ENCODE data around the gene GFOD1. TPM values are rescaled to one million over a fixed set of nuclear protein-coding genes. Genes with fewer than 3 reads are reported as not detected.
A peak's percentile ranks its signal among the peaks of the same experiment; 100 is the strongest.

GFOD1 gene
- total RNA-seq, 1 donor from 2014 or later, result 8.4 TPM

DNA sequence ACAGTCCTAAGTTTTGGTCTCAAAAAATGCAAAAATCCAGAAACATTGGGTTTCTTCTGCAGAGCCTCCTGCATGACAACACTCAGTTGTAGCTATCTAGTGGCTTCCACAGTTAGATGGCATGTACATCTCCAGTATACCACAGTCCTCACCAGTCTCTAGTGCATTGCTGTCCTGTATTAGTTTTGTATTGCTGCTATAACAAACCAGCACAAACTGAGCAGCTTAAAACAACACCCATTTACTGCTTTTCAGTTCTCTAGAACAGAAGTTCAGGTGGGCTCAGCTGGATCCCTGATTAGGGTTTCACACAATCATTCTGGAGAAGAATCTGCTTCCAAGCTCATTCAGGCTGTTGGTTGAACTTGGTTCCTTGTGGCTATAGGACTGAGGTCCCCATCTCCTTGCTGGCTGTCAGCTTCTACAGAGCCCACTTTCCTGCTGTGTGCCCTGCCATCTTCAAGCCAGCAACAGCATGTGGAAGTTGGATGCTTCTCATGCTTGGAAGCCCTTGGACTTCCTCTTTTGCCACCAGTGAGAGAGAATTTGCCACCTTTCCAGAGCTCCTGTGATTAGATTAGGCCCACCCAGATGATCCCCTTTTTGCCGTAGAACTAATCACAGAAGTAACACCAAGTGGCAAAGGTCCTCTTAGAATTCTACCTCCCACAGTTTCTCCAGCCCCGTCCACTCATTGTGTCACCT lies 110.2 kb downstream of the GFOD1 start:
- no peak for DNase-seq
- TF ChIP-seq, protein P1, sequence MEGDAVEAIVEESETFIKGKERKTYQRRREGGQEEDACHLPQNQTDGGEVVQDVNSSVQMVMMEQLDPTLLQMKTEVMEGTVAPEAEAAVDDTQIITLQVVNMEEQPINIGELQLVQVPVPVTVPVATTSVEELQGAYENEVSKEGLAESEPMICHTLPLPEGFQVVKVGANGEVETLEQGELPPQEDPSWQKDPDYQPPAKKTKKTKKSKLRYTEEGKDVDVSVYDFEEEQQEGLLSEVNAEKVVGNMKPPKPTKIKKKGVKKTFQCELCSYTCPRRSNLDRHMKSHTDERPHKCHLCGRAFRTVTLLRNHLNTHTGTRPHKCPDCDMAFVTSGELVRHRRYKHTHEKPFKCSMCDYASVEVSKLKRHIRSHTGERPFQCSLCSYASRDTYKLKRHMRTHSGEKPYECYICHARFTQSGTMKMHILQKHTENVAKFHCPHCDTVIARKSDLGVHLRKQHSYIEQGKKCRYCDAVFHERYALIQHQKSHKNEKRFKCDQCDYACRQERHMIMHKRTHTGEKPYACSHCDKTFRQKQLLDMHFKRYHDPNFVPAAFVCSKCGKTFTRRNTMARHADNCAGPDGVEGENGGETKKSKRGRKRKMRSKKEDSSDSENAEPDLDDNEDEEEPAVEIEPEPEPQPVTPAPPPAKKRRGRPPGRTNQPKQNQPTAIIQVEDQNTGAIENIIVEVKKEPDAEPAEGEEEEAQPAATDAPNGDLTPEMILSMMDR (IDR thresholded peaks at IDR 0.05), result no peak
- Mint-ChIP-seq H3K4me3 (no peak overlapping the region), H3K36me3 (ENCODE audit: low read depth) (no peaks in the 10 kb centered on the region), H3K9me3 (no peaks in the 10 kb centered on the region), H3K4me1 (peaks cover 71% of the 10 kb centered on the region), H3K27me3 (no peaks in the 10 kb centered on the region), H3K27ac (peak overlapping the region; percentile 65)
- POLR2A ChIA-PET, result interaction anchor here (1.6 kb wide), 1 partner anchor 22 kb away, joined by 4 read pairs; no protein-coding TSS in a partner anchor
- no peak for ATAC-seq (ENCODE audit: low read depth)
- CTCF ChIA-PET, result interaction anchor here (1.9 kb wide), 1 partner anchor 40 kb away, joined by 6 read pairs; no protein-coding TSS in a partner anchor
- intact Hi-C loops (cut with micrococcal nuclease), result loop anchor here (1.0 kb wide), 1 partner anchor 8 kb away; no protein-coding TSS in a partner anchor

DNA sequence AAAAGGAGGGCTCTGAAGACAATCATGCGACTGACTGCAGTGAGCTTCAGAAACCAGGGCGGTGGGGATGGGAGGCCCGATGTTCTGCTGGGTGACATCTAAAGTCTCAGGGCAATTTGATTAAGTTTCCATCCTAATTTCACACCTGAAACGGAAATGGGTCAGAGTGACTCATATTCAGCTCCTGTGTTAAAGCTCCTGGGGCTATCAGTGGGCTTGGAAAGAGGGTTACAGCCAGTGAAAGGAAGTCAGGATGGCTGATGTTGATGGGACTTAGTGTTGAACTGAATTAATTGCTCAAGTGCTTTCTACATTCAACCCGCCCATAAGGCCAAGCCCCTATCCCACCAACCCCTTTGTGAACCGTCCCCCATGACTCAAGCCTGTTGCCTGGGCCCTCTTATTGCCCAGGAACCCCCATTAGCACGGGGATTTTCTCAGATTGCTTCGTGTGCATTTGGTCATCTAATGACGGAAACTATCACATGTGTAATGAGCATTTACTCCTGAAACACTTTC lies 112.0 kb downstream of the GFOD1 start:
- H3K27me3 Mint-ChIP-seq, result no peaks in the 10 kb centered on the region
- DNase-seq (no peak), ATAC-seq (ENCODE audit: low read depth) (peak; percentile 77)
- intact Hi-C loops (cut with micrococcal nuclease), result loop anchor here (1.0 kb wide), 1 partner anchor 19 kb away; no protein-coding TSS in a partner anchor
- ChIA-PET POLR2A (interaction anchor here (0.6 to 1.5 kb wide), 6 partner anchors 8 to 111 kb away, joined by 3 to 4 read pairs (median 4); partner anchors contain the start of gene TBC1D7), CTCF (no interaction called here)
- H3K9me3 Mint-ChIP-seq, result no peaks in the 10 kb centered on the region
- peak overlapping the region; percentile 50 for H3K27ac Mint-ChIP-seq
- no peak overlapping the region for H3K4me3 Mint-ChIP-seq
- TF ChIP-seq, protein P1 (IDR thresholded peaks at IDR 0.05), result no peak
- H3K36me3 Mint-ChIP-seq (ENCODE audit: low read depth), result peaks cover 1% of the 10 kb centered on the region
- peaks cover 55% of the 10 kb centered on the region for H3K4me1 Mint-ChIP-seq

DNA sequence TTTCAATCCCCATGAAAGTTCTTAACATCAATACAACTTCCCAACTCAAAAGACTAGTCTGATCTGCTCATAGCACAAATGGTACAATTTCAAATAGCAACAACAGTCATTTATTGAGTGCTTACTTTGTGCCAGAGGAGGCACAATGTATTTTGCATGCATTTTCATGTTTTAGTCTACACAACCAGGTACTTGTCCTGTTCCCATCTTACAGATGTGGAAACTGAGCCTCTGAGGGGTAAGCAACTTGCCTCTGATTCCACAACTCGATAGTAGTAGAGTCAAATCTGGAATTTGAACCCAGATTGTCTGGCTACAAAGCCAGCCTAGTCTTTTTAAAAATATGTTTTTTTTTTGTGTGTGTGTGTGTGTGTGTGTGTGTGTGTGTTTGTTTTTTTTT lies 113.5 kb downstream of the GFOD1 start:
- ATAC-seq (ENCODE audit: low read depth) (no peak), DNase-seq (no peak)
- TF ChIP-seq, protein P1 (IDR thresholded peaks at IDR 0.05), result no peak
- H3K4me1 Mint-ChIP-seq, result peaks cover 45% of the 10 kb centered on the region
- H3K9me3 Mint-ChIP-seq, result no peaks in the 10 kb centered on the region
- H3K27ac Mint-ChIP-seq, result no peak overlapping the region
- ChIA-PET CTCF (no interaction called here), POLR2A (interaction anchor here (0.7 kb wide), 1 partner anchor 184 kb away, joined by 4 read pairs; no protein-coding TSS in a partner anchor)
- H3K4me3 Mint-ChIP-seq, result no peak overlapping the region
- intact Hi-C loops (cut with micrococcal nuclease), result no loop called here
- H3K27me3 Mint-ChIP-seq, result no peaks in the 10 kb centered on the region
- H3K36me3 Mint-ChIP-seq (ENCODE audit: low read depth), result peaks cover 1% of the 10 kb centered on the region

DNA sequence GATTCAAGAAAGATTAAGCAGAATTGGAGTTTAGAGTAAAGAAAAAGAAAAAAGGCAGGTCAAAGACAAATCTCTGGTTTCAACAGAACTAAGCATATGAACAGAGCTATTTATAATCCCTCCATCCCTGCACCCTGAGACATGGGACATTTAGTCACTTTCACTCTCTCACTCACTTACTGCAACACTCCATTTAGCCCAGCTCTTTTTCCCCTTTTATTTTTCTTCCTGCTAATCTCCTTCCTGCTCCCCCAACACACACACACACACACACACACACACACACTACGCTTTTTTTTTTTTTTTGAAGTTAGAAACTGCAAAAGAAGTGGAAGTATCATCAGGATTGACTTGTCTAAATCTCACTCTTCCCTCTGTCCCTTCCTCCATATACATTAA lies 113.9 kb downstream of the GFOD1 start:
- TF ChIP-seq, protein P1 (IDR thresholded peaks at IDR 0.05), result no peak
- Mint-ChIP-seq H3K4me1 (peaks cover 45% of the 10 kb centered on the region), H3K9me3 (no peaks in the 10 kb centered on the region), H3K36me3 (ENCODE audit: low read depth) (peaks cover 1% of the 10 kb centered on the region), H3K27ac (no peak overlapping the region), H3K4me3 (no peak overlapping the region), H3K27me3 (no peaks in the 10 kb centered on the region)
- no peak for DNase-seq
- POLR2A ChIA-PET, result interaction anchor here (0.7 to 0.8 kb wide), 3 partner anchors 18 to 106 kb away, joined by 3 to 7 read pairs (median 5); no protein-coding TSS in a partner anchor
- no peak for ATAC-seq (ENCODE audit: low read depth)
- intact Hi-C loops (cut with micrococcal nuclease), result no loop called here
- CTCF ChIA-PET, result interaction anchor here (1.2 kb wide), 1 partner anchor 36 kb away, joined by 3 read pairs; no protein-coding TSS in a partner anchor
